Colonic mucosa (tissue), 4 donors: ENCODE measurements around the gene WDR93. TPM values are rescaled to one million over a fixed set of nuclear protein-coding genes. Genes with fewer than 3 reads are reported as not detected.

Source experiments
- DNase-seq: peaks from one replicate; pipeline ENCODE4 v3.0.0-alpha.2; 2020
- H3K27ac ChIP-seq: fragments of 200-600 bp; one replicate; pipeline ENCODE4 v1.8.0; 2021
- H3K27me3 ChIP-seq: fragments of 200-600 bp; one replicate; pipeline ENCODE4 v1.8.0; 2021
- H3K36me3 ChIP-seq: fragments of 200-600 bp; one replicate; pipeline ENCODE4 v1.8.0; 2021
- H3K4me1 ChIP-seq: fragments of 200-600 bp; one replicate; pipeline ENCODE4 v1.8.0; 2021; ENCODE audit warnings: mild to moderate bottlenecking
- H3K4me3 ChIP-seq: fragments of 200-600 bp; one replicate; pipeline ENCODE4 v1.8.0; 2021
- H3K9ac ChIP-seq, 2 donors: one replicate each; pipeline ENCODE4 v1.7.0; 2013; ENCODE audit warnings: control low read depth in 2 of 2, low read depth in 2 of 2, low read length in 2 of 2
- H3K9me3 ChIP-seq: fragments of 200-600 bp; one replicate; pipeline ENCODE4 v1.8.0; 2021
- CTCF ChIP-seq: fragments of 200-600 bp; IDR thresholded peaks from one replicate; pipeline ENCODE4 v1.8.0; 2022; ENCODE audit warnings: antibody characterized with exemption, mild to moderate bottlenecking
- intact Hi-C: fragments of 100-400 bp; cut with DNase I; formaldehyde crosslinking; loops from one replicate; pipeline ENCODE4 v1.14.1; 2022
- total RNA-seq, 2 donors: library from RNA; stranded (reverse); fragmentation: NEBNext Ultra II Directional in 1 of 2; extraction: Animal tissue kit (Norgen Biotek cat#: 25700) in 1 of 2; gene quantifications; one replicate each; pipeline ENCODE4 v1.2.1, GENCODE V29; 2021
- donor health status: healthy.
- donor health status: DM: no; HTN: no; CAD: no.
- donor health status: DM: no; HTN: no; CAD: no.

The WDR93 gene
- total RNA-seq, 2 donors from 2014 or later: 0.13 TPM; not detected in 1

- Histone ChIP-seq H3K4me3 (no peak overlapping the region), H3K27me3 (no peaks in the 10 kb centered on the region), H3K36me3 (no peaks in the 10 kb centered on the region), H3K9ac (no peak overlapping the region), H3K9me3 (no peaks in the 10 kb centered on the region), H3K4me1 (no peaks in the 10 kb centered on the region), H3K27ac (no peak overlapping the region)
- no peak for TF ChIP-seq CTCF
- DNase-seq: no peak
- intact Hi-C loops: no loop called here
Observed at GRCh38 chr15:89693696-89694095, 3.1 kb downstream of the WDR93 start.

- Histone ChIP-seq H3K27me3 (no peaks in the 10 kb centered on the region), H3K4me1 (no peaks in the 10 kb centered on the region), H3K36me3 (no peaks in the 10 kb centered on the region), H3K27ac (no peak overlapping the region), H3K9me3 (no peaks in the 10 kb centered on the region), H3K4me3 (no peak overlapping the region), H3K9ac (no peak overlapping the region)
- no peak for TF ChIP-seq CTCF
- DNase-seq: no peak
- intact Hi-C loops: no loop called here
Observed at GRCh38 chr15:89695198-89695597, 4.6 kb downstream of the WDR93 start.

GRCh38 chr15:89704411-89704810 is 13.8 kb downstream of the WDR93 start:
- no peak overlapping the region for H3K4me3 ChIP-seq
- DNase-seq: no peak
- H3K27ac ChIP-seq: no peak overlapping the region
- no peaks in the 10 kb centered on the region for H3K36me3 ChIP-seq
- H3K27me3 ChIP-seq: no peaks in the 10 kb centered on the region
- no peak for TF ChIP-seq CTCF
- no peaks in the 10 kb centered on the region for H3K4me1 ChIP-seq
- H3K9me3 ChIP-seq: no peaks in the 10 kb centered on the region
- intact Hi-C loops: no loop called here
- H3K9ac ChIP-seq: no peak overlapping the region

GRCh38 chr15:89707577-89707976 is 17.0 kb downstream of the WDR93 start:
- Histone ChIP-seq H3K4me1 (no peaks in the 10 kb centered on the region), H3K27ac (no peak overlapping the region), H3K27me3 (no peaks in the 10 kb centered on the region), H3K4me3 (no peak overlapping the region), H3K36me3 (no peaks in the 10 kb centered on the region), H3K9ac (no peak overlapping the region), H3K9me3 (no peaks in the 10 kb centered on the region)
- intact Hi-C loops: no loop called here
- DNase-seq: no peak
- no peak for TF ChIP-seq CTCF

- no peak for TF ChIP-seq CTCF
- H3K4me3 ChIP-seq: no peak overlapping the region
Observed at GRCh38 chr15:89714775-89715174, 24.2 kb downstream of the WDR93 start.

GRCh38 chr15:89723031-89723430 is 32.4 kb downstream of the WDR93 start:
- no peak overlapping the region for H3K27ac ChIP-seq
- intact Hi-C loops: no loop called here
- H3K36me3 ChIP-seq: no peaks in the 10 kb centered on the region

More at GRCh38 chr15:89714775-89715174, 24.2 kb downstream of the WDR93 start:
- Histone ChIP-seq H3K9me3 (no peaks in the 10 kb centered on the region), H3K36me3 (no peaks in the 10 kb centered on the region), H3K27me3 (no peaks in the 10 kb centered on the region), H3K4me1 (no peaks in the 10 kb centered on the region), H3K27ac (no peak overlapping the region), H3K9ac (no peak overlapping the region)
- intact Hi-C loops: no loop called here
- no peak for DNase-seq

More at GRCh38 chr15:89723031-89723430, 32.4 kb downstream of the WDR93 start:
- Histone ChIP-seq H3K4me1 (no peaks in the 10 kb centered on the region), H3K27me3 (no peaks in the 10 kb centered on the region), H3K9me3 (no peaks in the 10 kb centered on the region), H3K9ac (no peak overlapping the region), H3K4me3 (no peak overlapping the region)
- TF ChIP-seq CTCF: no peak
- DNase-seq: no peak
